H1 (cell line): ENCODE measurements around the gene FMO3. TPM values are rescaled to one million over a fixed set of nuclear protein-coding genes. Genes with fewer than 3 reads are reported as not detected.

Experiments
- CTCF ChIA-PET: fragments of 300-600 bp; sonication (Branson Sonifier 250); formaldehyde crosslinking; loops from one replicate; lab custom pipeline; 2021; ENCODE audit not compliant: partially characterized antibody; lab: Charles Lee
- POLR2A ChIA-PET: fragments of 300-600 bp; sonication (Branson Sonifier 250); formaldehyde crosslinking; loops from one replicate; lab custom pipeline; 2021; ENCODE audit warnings: inconsistent platforms; ENCODE audit not compliant: partially characterized antibody; lab: Charles Lee
- DNase-seq, 2 experiments: peaks; one replicate each; pipeline versions ENCODE4 v3.0.0 to v3.0.0-alpha.2; 2010 to 2022; ENCODE audit warnings: low spot score in 2 of 2, low read depth in 1 of 2, mixed read lengths in 1 of 2
- FAIRE-seq: peaks from 2 replicates; lab custom pipeline; 2011; peaks lifted over from hg19 to GRCh38; lab: Jason Lieb, UNC
- H2AFZ ChIP-seq: 2 replicates; pipeline ENCODE4 v1.8.1; 2012; ENCODE audit warnings: low read length, inconsistent platforms
- H2AK5ac ChIP-seq: 2 replicates; pipeline ENCODE4 v1.6.1; 2013; ENCODE audit warnings: low read depth, low read length
- H2BK120ac ChIP-seq: replicated peaks from 2 replicates; pipeline ENCODE3; 2013; ENCODE audit warnings: low read depth, low read length, inconsistent platforms
- H2BK12ac ChIP-seq: 2 replicates; pipeline ENCODE4 v1.6.1; 2013; ENCODE audit warnings: low read depth, low read length
- H2BK15ac ChIP-seq: 2 replicates; pipeline ENCODE4 v1.6.1; 2013; ENCODE audit warnings: low read length
- H2BK20ac ChIP-seq: 2 replicates; pipeline ENCODE4 v1.6.1; 2013; ENCODE audit warnings: low read length
- H2BK5ac ChIP-seq: 2 replicates; pipeline ENCODE4 v1.6.1; 2013; ENCODE audit warnings: low read depth, low read length
- H3K14ac ChIP-seq: 2 replicates; pipeline ENCODE4 v1.6.1; 2013; ENCODE audit warnings: inconsistent platforms; ENCODE audit not compliant: insufficient read length
- H3K18ac ChIP-seq: 2 replicates; pipeline ENCODE4 v1.6.1; 2013; ENCODE audit warnings: low read length; ENCODE audit errors: extremely low read depth
- H3K23ac ChIP-seq: 2 replicates; pipeline ENCODE4 v1.6.1; 2013; ENCODE audit warnings: inconsistent platforms; ENCODE audit not compliant: insufficient read length
- H3K23me2 ChIP-seq: 2 replicates; pipeline ENCODE4 v1.6.1; 2013; ENCODE audit warnings: low read depth, low read length
- H3K27ac ChIP-seq: 2 replicates; pipeline ENCODE4 v1.6.1; 2011; ENCODE audit warnings: low read depth, low read length, inconsistent platforms
- H3K27me3 ChIP-seq, 4 experiments: replicated peaks in 1 of 4; 1 replicate in 1 of 4; 2 replicates in 3 of 4; pipeline versions ENCODE4 v1.6.1 to v1.8.1; 2011 to 2013; ENCODE audit warnings: low read length in 3 of 4, mild to moderate bottlenecking in 3 of 4, inconsistent platforms in 2 of 4, mixed read lengths in 2 of 4, moderate library complexity in 1 of 4; ENCODE audit not compliant: control insufficient read depth in 3 of 4, insufficient read depth in 3 of 4; ENCODE audit errors: extremely low read depth in 1 of 4
- H3K36me3 ChIP-seq, 4 experiments: 2 replicates each; pipeline versions ENCODE4 v1.6.1 to v1.8.1; 2011 to 2013; ENCODE audit warnings: mild to moderate bottlenecking in 4 of 4, low read length in 3 of 4, moderate library complexity in 2 of 4, control low read depth in 1 of 4, inconsistent platforms in 1 of 4; ENCODE audit not compliant: insufficient read depth in 4 of 4, control insufficient read depth in 2 of 4
- H3K4ac ChIP-seq: replicated peaks from 2 replicates; pipeline ENCODE3; 2013; ENCODE audit warnings: low read length, low read depth, mixed read lengths, inconsistent platforms; ENCODE audit not compliant: insufficient read length
- H3K4me1 ChIP-seq, 4 experiments: replicated peaks in 1 of 4; 1 replicate in 1 of 4; 2 replicates in 3 of 4; pipeline versions ENCODE4 v1.6.1 to v1.8.1; 2011 to 2013; ENCODE audit warnings: low read length in 3 of 4, inconsistent platforms in 2 of 4, mixed read lengths in 1 of 4; ENCODE audit not compliant: insufficient read depth in 4 of 4, control insufficient read depth in 3 of 4
- H3K4me2 ChIP-seq, 2 experiments: 2 replicates each; pipeline versions ENCODE4 v1.6.1 to v1.8.1; 2011 to 2013; ENCODE audit warnings: low read depth in 2 of 2, low read length in 2 of 2, control low read depth in 1 of 2, inconsistent platforms in 1 of 2, mild to moderate bottlenecking in 1 of 2; ENCODE audit not compliant: insufficient read depth in 1 of 2
- H3K4me3 ChIP-seq, 4 experiments: fragments of 200-600, 300-600 bp in 1 of 4; sonication (generic), shearing (Covaris generic), sonication (Bioruptor Twin) in 1 of 4; 2 replicates each; pipeline versions ENCODE4 v1.5.1 to v1.8.1; 2011 to 2016; ENCODE audit warnings: low read length in 4 of 4, low read depth in 3 of 4, control low read depth in 2 of 4, inconsistent platforms in 2 of 4, mild to moderate bottlenecking in 2 of 4, mixed read lengths in 1 of 4, moderate library complexity in 1 of 4; ENCODE audit not compliant: insufficient read depth in 2 of 4; ENCODE audit errors: extremely low read depth in 1 of 4
- H3K56ac ChIP-seq: replicated peaks from 2 replicates; pipeline ENCODE3; 2013; ENCODE audit warnings: low read depth, mild to moderate bottlenecking, mixed read lengths, low read length, inconsistent platforms; ENCODE audit not compliant: insufficient read length
- H3K79me1 ChIP-seq: 2 replicates; pipeline ENCODE4 v1.6.1; 2013; ENCODE audit warnings: low read depth, low read length, control low read depth
- H3K79me2 ChIP-seq, 2 experiments: 2 replicates each; pipeline versions ENCODE4 v1.6.1 to v1.8.1; 2012 to 2013; ENCODE audit warnings: low read length in 2 of 2, mild to moderate bottlenecking in 2 of 2, inconsistent platforms in 1 of 2; ENCODE audit not compliant: insufficient read depth in 2 of 2, control insufficient read depth in 1 of 2
- H3K9ac ChIP-seq, 4 experiments: replicated peaks in 1 of 4; 1 replicate in 1 of 4; 2 replicates in 3 of 4; pipeline versions ENCODE4 v1.6.1 to v1.8.1; 2011 to 2013; ENCODE audit warnings: low read depth in 3 of 4, low read length in 3 of 4, control low read depth in 2 of 4, mild to moderate bottlenecking in 2 of 4, moderate library complexity in 2 of 4, inconsistent platforms in 1 of 4; ENCODE audit errors: extremely low read depth in 1 of 4
- H3K9me3 ChIP-seq, 2 experiments: 2 replicates each; pipeline versions ENCODE4 v1.6.1 to v1.8.1; 2012 to 2013; ENCODE audit warnings: mild to moderate bottlenecking in 2 of 2, moderate library complexity in 2 of 2, control low read depth in 1 of 2, inconsistent platforms in 1 of 2, low read depth in 1 of 2, low read length in 1 of 2, mixed read lengths in 1 of 2; ENCODE audit not compliant: insufficient read depth in 2 of 2
- H4K20me1 ChIP-seq, 2 experiments: replicated peaks in 1 of 2; 2 replicates each; pipeline versions ENCODE3 to v1.8.1; 2011 to 2013; ENCODE audit warnings: inconsistent platforms in 2 of 2, low read length in 2 of 2, mild to moderate bottlenecking in 1 of 2; ENCODE audit not compliant: insufficient read depth in 2 of 2, control insufficient read depth in 1 of 2
- H4K5ac ChIP-seq: 2 replicates; pipeline ENCODE4 v1.6.1; 2013; ENCODE audit warnings: low read length, low read depth, mixed read lengths, inconsistent platforms; ENCODE audit not compliant: insufficient read length
- H4K8ac ChIP-seq: 2 replicates; pipeline ENCODE4 v1.8.0; 2013; ENCODE audit warnings: mild to moderate bottlenecking, moderate library complexity, low read length, inconsistent platforms; ENCODE audit not compliant: insufficient read depth; ENCODE audit errors: extremely low read depth
- H4K91ac ChIP-seq: replicated peaks from 2 replicates; pipeline ENCODE3; 2013; ENCODE audit warnings: low read length, mixed read lengths, inconsistent platforms; ENCODE audit not compliant: insufficient read length
- CBX5 ChIP-seq: fragments of 300-800, 300-1000 bp; sonication (generic); IDR thresholded peaks from 2 replicates; pipeline ENCODE4 v1.7.1; 2016; ENCODE audit warnings: antibody characterized with exemption, low read length, low read depth
- GTF2F1 ChIP-seq: IDR thresholded peaks from 2 replicates; pipeline ENCODE4 v1.6.1; 2012; ENCODE audit warnings: low read depth, low read length, improper control_type of control experiment, borderline replicate concordance
- RAD21 ChIP-seq, 2 experiments: IDR thresholded peaks in 1 of 2; conservative IDR thresholded peaks in 1 of 2; 2 replicates each; pipeline ENCODE4 v1.6.1; 2011; ENCODE audit warnings: low read depth in 2 of 2, low read length in 2 of 2, improper control_type of control experiment in 1 of 2, inconsistent platforms in 1 of 2, mild to moderate bottlenecking in 1 of 2, moderate library complexity in 1 of 2
- RNF2 ChIP-seq: fragments of 200-900, 300-1000 bp; sonication (generic); IDR thresholded peaks from 2 replicates; pipeline ENCODE4 v1.7.1; 2016; ENCODE audit warnings: borderline replicate concordance, low read depth, mild to moderate bottlenecking, antibody characterized with exemption, low read length; ENCODE audit not compliant: poor library complexity, severe bottlenecking; ENCODE audit errors: missing control alignments
- polyA plus RNA-seq, 7 experiments: library from polyadenylated mRNA; depleted of rRNA in 3 of 7; stranded (reverse) in 5 of 7; unstranded in 2 of 7; fragments of >200 nt in 5 of 7; fragments of 200-250 nt in 2 of 7; gene quantifications; 1 replicate in 5 of 7; 2 replicates in 1 of 7; 4 replicates in 1 of 7; pipeline versions ENCODE4 v1.2.1 to v1.2.3, GENCODE V29; 2011 to 2013; ENCODE audit warnings: missing spikeins in 2 of 7, mixed read lengths in 2 of 7
- total RNA-seq: library from RNA; stranded (reverse); fragmentation: NEBNext Ultra II Directional; extraction: Animal tissue kit (Norgen Biotek cat#: 25700); gene quantifications from 2 replicates; pipeline ENCODE4 v1.2.1, GENCODE V29; 2021

Gene FMO3
- total and polyA plus RNA-seq, 2 of the 8 experiments (the other 6 are each of a cell fraction or from before 2014, with no cell fraction given): not detected

DNA sequence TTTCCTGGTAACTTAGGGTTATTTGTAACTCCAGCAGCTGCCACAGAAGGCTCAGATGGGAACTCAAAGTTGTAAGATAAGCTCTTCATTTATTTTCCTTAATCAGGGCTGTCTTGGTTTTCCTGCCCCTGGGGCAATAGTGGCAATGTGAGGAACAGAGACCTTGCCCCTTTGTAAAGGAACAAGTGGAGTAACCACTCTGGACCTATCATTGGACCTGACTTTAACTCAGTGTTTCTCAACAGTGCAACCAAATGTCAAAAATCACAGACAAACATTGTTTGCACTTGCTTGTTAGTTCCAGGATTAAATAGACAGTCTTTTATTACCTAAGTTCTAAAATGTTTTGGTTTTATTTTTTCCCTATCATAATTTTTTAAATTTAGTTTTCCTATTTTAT is 2.8 kb upstream of the FMO3 start:
- Histone ChIP-seq H4K5ac (no peak overlapping the region), H2AFZ (no peak overlapping the region), H3K23me2 (no peaks in the 10 kb centered on the region), H3K56ac (no peak overlapping the region), H3K4me3 (no peak overlapping the region), H2BK15ac (no peak overlapping the region), H4K20me1 (no peaks in the 10 kb centered on the region), H3K14ac (no peak overlapping the region), H3K23ac (no peak overlapping the region), H2AK5ac (no peak overlapping the region), H3K79me2 (no peaks in the 10 kb centered on the region), H3K18ac (no peak overlapping the region), H2BK20ac (no peak overlapping the region), H2BK12ac (no peak overlapping the region), H2BK120ac (no peak overlapping the region), H3K9ac (no peak overlapping the region), H4K91ac (no peak overlapping the region), H3K79me1 (no peaks in the 10 kb centered on the region), H4K8ac (no peak overlapping the region), H3K9me3 (no peaks in the 10 kb centered on the region), H3K36me3 (no peaks in the 10 kb centered on the region), H3K27me3 (no peaks in the 10 kb centered on the region), H3K4ac (no peak overlapping the region), H3K27ac (no peak overlapping the region), H3K4me2 (no peak overlapping the region), H3K4me1 (no peaks in the 10 kb centered on the region), H2BK5ac (no peak overlapping the region)
- ChIA-PET POLR2A (no interaction called here), CTCF (interaction anchor here (1.1 to 1.7 kb wide), 4 partner anchors 49 to 272 kb away, joined by 3 to 11 read pairs (median 4); no protein-coding TSS in a partner anchor)
- no peak for FAIRE-seq
- TF ChIP-seq RNF2 (no peak), RAD21 (IDR thresholded peaks at IDR 0.05 in 1 of 2, conservative IDR thresholded peaks at IDR 0.05 in 1 of 2; ENCODE audit: low read depth in 2 of 2, low read length in 2 of 2) (no peak), CBX5 (no peak), GTF2F1 (no peak)
- DNase-seq: no peak
